ENCODE measurements around the gene GLS.

GRCh38 chr2:190856985-190857384 is 23.6 kb upstream of the GLS start:
- TF ChIP-seq CTCF (conservative IDR thresholded peaks at IDR 0.05 in 1 of 2, IDR thresholded peaks at IDR 0.05 in 1 of 2; ENCODE audit: extremely low read depth in 1 of 2, insufficient read depth in 1 of 2, low read depth in 1 of 2, low read length in 2 of 2) (peak in 1 of 2 donors; percentile 3), EZH2 (IDR thresholded peaks at IDR 0.05; ENCODE audit: borderline replicate concordance, low read length) (no peak)
